T47D (cell line): ENCODE results near the gene PARVA.
"Not testable (repeated sequence)": the region's sequence is repeated elsewhere in the genome, so short reads cannot be mapped to it uniquely, and the experiment has no call there.

Source experiments
- DNase-seq, 2 experiments: peaks; one replicate each; pipeline versions ENCODE4 v3.0.0 to v3.0.0-alpha.2; 2011 to 2012; ENCODE audit warnings: low read depth in 1 of 2, low spot score in 1 of 2
- JUND ChIP-seq: IDR thresholded peaks from 2 replicates; pipeline ENCODE4 v1.6.1; 2012; ENCODE audit warnings: low read depth
- in situ Hi-C: cut with HindIII; loops from 2 replicates; pipeline ENCODE4 v1.10.0; 2016; ENCODE audit warnings: low sequenced_read_pairs, low pct_unique_long_range_greater_than_20kb

The PARVA gene

GRCh38 chr11:12512826-12513395 lies 135.5 kb downstream of the PARVA start:
- TF ChIP-seq JUND: no peak
- DNase-seq: no peak
- in situ Hi-C loops: no loop called here

- no peak for TF ChIP-seq JUND
- in situ Hi-C loops: no loop called here
- no peak for DNase-seq
Measured at GRCh38 chr11:12516387-12517105, 139.2 kb downstream of the PARVA start.

DNA sequence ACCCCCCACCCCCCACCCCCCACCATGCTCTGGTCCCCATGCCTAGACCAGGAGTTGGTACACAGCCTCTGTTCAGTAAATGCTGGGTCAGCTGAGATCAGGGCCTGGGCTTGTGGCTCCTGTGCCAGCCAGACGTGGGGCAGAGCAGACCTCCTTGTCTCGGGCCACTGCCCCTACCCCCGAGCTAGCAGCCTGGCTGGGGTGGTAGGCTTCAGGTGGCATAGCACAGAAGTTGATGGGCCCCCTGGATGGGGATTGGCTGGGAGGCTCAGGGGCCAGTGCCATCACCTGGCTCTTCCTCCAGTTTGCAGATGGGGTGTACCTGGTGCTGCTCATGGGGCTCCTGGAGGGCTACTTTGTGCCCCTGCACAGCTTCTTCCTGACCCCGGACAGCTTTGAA lies 139.9 kb downstream of the PARVA start:
- no peak for TF ChIP-seq JUND
- no peak for DNase-seq
- in situ Hi-C loops: no loop called here

GRCh38 chr11:12517741-12518140 lies 140.4 kb downstream of the PARVA start:
- in situ Hi-C loops: no loop called here
- no peak for TF ChIP-seq JUND
- DNase-seq: peak; percentile 18 to 82

DNA sequence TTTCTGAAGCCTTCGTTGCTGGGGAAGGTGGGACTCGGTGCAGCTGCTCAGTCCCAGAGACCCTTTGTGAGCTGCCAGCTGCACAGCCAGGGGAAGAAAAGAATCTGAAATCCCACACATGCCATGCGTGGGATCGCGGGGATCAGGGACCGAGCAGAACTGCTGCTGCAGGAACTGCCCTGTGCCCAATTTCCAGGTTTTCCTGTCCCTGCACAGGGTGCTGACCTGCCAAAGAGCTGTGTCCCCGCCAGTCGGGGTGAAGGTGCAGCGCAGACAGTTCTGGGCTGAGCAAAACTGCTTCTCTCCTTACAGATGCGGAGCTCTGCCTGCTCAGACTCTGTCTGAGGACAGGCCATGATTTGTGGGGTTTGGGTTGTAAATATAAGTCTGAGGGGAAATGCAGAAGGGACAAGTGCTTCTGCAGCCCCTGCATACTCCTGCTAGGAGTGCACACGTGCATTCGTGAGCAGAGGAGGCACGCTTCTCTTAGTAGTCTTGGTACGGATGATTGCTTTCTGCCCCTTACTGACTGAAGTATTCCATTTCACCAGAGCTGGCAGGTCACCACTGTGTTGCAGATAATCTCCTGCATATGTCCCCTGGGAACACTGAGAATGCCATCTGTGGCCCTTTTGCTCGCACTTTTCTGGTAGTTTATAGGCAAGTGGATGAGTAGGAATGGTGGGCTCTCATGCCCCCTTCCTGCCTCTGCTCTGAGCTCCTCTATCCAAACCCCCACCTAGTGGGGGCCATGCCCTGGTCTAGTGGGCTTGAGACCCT lies 141.4 kb downstream of the PARVA start:
- in situ Hi-C loops: no loop called here

DNA sequence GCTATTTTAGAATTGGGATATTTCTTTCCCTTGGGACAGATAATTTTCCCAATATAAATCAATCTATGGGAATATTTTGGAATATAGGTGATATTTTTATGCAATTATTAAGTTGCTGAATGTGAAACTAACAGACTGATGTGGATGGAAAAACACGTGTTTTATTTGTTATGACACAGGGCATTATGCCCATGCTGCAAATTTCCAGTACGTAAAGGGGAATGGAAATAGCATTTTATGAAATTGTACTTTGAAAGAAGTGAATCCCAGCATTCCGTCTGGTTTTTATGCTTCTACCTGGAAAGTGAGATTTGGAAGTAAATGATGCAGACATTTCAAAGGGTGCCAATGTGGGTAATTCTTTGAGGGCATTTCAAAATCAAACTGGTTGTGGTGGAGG lies 142.7 kb downstream of the PARVA start:
- TF ChIP-seq JUND: no peak
- in situ Hi-C loops: no loop called here
- DNase-seq: no peak

More for the DNA sequence above, 141.4 kb downstream of the PARVA start:
- TF ChIP-seq JUND: no peak
- DNase-seq: no peak

GRCh38 chr11:12520576-12520975 lies 143.2 kb downstream of the PARVA start:
- DNase-seq, in situ Hi-C loops: not testable (repeated sequence)

- DNase-seq: no peak
- in situ Hi-C loops: no loop called here
- no peak for TF ChIP-seq JUND
Measured at GRCh38 chr11:12523180-12523924, 146.0 kb downstream of the PARVA start.

DNA sequence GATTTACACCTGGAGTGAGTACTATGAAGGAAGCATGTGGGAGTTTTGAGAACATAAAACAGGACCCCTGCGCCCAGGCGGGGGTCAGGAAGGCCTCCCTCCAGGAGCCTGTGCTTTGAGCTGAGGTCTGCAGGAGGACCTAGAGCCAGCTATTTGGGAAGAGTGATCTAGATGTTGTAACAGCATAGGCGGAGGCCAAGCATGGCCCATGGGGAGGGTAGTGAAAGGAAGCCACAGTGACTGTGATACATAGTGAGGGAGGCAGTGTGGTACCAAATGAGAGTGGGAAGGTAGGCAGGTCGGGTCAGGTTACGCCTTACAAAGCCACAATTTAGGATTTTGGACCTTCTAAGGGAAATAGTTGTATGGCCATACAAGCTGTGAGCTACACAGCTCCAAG lies 147.5 kb downstream of the PARVA start:
- in situ Hi-C loops: no loop called here
- DNase-seq: no peak
- TF ChIP-seq JUND: no peak

- in situ Hi-C loops: no loop called here
- no peak for TF ChIP-seq JUND
- no peak for DNase-seq
Measured at GRCh38 chr11:12525466-12526055, 148.2 kb downstream of the PARVA start.

GRCh38 chr11:12526789-12527188 lies 149.4 kb downstream of the PARVA start:
- in situ Hi-C loops: no loop called here
- no peak for TF ChIP-seq JUND
- DNase-seq: no peak

GRCh38 chr11:12528487-12528886 lies 151.1 kb downstream of the PARVA start:
- TF ChIP-seq JUND: no peak
- no peak for DNase-seq
- in situ Hi-C loops: no loop called here

DNA sequence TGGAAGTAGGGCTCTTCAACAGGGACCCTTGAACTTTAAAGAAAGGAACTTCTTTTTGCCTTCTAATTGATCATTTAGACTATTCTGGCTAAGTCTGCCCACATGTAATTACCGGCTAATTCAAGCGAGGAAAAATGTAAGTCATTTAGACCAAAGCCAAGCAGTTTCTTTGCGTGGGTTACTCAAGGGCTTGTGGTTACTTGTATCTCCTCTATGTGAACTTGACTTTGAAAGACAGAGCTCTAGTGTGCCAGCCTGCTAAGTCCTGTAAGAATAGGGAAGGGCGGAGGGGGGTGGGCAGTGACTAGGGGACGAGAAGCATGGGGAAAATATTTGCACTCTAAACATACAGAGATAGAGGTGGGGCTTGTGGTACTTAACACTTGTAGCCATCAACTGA lies 151.7 kb downstream of the PARVA start:
- DNase-seq: no peak
- in situ Hi-C loops: no loop called here
- no peak for TF ChIP-seq JUND
